Sciatic nerve (tissue), 2 donors: ENCODE data around the gene CTU1. TPM values are rescaled to one million over a fixed set of nuclear protein-coding genes. Genes with fewer than 3 reads are reported as not detected.

Source experiments
- ATAC-seq: fragments of 200-7000 bp; cut with Tn5 transposase; one replicate; pipeline ENCODE4 v1.9.1; 2020; ENCODE audit warnings: mild to moderate bottlenecking, moderate library complexity
- DNase-seq: peaks from one replicate; pipeline ENCODE4 v3.0.0-alpha.2; 2020; ENCODE audit warnings: low spot score
- intact Hi-C: fragments of 100-400 bp; cut with DNase I; formaldehyde crosslinking; loops from one replicate; pipeline ENCODE4 v1.14.2; 2022
- total RNA-seq: library from RNA; stranded (reverse); fragmentation: NEBNext Ultra II Directional; extraction: Animal tissue kit (Norgen Biotek cat#: 25700); gene quantifications from one replicate; pipeline ENCODE4 v1.2.1, GENCODE V29; 2021
- donor health status: DM: no; HTN: no; CAD: no.
- donor health status: DM: no; HTN: no; CAD: no.

CTU1 gene
- total RNA-seq, 1 donor from 2014 or later = 6.1 TPM

DNA sequence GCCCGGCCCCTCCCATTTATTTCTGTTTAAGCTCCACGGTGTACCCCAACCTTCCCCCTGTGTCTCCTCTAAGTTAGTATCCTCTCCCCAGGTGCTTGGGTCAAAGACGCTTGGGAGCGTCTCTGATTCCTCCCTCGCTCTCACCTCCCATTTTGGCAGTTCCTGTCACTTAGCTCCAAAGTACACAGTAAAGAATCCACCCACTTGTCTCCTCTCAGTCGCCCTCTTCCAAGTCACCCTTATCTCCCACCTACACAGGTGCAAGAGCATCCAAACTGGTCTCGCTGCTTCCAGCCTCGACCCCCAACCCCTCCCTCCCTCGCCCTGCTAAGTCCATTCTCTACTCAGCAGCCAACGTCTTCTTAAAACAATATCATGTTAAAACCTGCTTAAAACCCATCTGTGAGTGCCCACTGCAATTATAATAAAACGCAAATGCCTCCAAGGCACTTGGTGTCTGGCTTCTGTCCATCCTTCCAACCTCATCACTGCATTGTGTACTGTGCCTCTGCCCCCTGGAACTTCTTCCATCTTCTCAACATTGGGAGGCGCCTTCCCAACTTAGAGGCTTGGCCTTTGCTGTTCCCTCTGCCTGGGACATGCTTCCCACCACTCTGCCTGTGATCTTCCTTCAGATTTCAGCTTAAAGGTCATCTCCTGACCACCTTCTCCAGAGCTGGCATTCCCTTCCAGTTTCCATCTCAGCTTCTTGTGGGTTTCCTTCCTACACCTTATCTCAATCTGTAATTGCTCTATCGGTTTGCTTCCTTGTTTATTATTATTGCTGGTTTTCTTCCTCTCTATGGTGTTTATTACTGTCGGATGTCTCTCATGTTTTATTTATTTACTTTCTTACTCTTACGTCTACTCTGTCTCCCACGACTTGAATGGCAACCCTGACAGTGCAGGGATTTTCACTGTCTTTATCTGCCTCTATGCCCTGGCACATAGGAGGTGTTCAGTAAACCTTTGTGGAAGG is 16.0 kb downstream of the CTU1 start:
- ATAC-seq = no peak
- intact Hi-C loops = no loop called here

DNA sequence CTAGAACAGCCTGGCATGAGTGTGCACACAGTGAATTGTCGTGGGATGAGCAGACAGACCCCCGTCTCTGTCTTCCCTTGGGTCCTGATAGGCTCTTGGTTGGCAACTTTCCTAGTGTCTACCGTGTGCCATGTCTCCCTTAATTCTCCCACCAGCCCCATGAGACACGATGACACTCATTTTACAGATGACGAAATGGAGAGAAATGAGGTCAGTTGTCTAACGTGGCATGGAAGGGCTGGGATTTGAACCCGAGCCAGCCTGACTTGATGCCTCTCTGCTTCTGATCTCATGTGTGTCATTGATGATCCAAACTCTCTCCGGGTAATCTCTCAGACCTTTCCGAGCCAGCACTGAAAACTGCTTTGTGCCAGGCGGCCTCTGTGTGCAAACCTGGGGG is 17.1 kb downstream of the CTU1 start:
- ATAC-seq = no peak
- intact Hi-C loops = no loop called here
- DNase-seq = no peak

More for the DNA sequence above, 16.0 kb downstream of the CTU1 start:
- no peak for DNase-seq

DNA sequence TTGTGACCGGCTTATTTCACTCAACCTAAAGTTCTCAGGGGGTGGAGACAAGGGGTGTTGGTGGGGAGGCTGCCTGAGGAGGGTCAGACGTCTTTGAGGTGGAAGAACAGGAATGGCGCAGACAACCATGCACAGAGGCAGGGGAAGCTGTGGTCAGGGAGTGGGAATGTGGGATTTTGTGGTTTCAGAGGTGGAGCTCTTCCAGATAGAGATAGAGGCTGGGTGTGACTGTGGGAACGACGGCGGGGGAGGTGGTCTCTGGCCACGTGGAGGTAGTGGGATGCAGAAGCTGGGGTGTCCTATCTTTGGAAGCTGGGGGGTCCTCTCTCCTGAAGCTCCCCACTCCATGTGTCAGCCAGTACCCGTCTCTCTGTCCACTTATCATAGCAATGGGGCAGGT is 17.7 kb downstream of the CTU1 start:
- intact Hi-C loops = no loop called here
- ATAC-seq (no peak), DNase-seq (no peak)

DNA sequence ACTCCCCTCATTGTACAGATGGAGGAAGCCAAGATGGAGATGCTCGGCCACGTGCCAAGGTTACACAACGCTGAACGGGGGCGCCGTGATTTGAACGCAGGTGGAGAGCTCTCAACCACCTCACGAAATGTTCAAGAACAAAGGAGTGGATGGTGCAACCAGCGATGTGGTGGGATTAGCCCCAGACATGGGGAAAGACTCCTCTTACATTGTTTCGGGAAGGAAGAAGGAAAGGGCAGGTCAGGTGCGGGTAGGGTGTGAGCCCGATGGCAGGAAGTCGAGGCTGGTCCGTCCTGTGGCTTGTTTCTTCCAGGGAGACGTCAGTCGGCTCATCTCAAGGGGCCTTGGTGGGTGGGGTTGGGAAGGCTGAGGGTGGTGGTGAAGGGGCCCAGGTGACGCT is 18.4 kb downstream of the CTU1 start:
- intact Hi-C loops = no loop called here
- DNase-seq (no peak), ATAC-seq (no peak)

DNA sequence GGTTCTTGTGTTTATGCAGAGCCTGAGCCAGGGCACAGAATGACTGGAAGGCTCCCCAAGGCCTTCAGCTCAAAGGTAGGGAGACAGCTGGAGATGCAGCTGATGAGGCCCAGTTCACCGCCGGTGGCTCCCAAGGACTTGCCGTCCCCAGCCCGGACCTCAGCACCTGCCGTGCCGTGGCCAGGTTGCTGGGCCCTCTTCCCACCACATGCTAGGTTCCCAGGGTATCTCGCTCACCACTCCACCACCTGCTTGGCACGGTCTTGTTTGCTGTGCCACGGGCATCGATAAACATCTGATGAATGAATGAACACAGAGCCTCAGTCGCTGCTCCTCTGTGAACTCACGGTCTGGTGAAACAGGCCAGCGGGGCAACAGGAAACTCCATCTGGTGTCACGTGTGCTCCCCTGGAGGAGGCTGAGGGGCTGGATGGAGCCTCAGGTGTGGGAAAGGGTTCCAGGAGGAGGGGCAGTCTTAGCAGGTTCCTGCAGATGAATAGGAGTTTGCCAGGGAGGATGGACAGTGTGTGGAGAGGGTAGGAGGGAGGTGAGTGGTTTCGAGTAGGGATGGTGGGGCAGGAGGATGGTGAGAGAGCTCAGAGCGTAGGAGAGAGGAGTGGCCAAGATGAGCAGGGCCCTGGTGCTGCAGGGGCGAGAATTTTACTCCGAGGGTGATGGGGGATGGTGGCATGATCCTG is 21.9 kb downstream of the CTU1 start:
- ATAC-seq (no peak), DNase-seq (peak; percentile 19)
- intact Hi-C loops = no loop called here

DNA sequence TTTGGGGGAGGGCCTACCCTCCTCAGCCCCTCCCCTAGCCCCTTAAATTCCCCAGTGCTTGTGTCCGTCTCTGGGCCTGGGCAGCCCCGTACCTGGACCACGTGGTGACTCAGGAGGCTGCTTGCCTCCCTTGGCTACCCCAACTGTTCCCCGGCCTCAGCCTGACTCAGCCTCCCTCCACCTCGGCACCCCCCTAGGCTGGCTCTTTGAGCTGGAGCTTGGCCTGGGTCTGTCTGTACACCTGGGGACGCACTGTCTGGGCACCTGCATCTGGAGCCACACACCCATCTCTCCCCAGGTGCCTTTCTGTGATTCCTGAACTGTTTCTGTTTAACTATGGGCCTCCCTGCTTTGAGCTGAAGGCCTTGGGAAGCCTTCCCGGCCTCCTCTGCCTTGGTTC is 23.7 kb downstream of the CTU1 start:
- intact Hi-C loops = no loop called here

DNA sequence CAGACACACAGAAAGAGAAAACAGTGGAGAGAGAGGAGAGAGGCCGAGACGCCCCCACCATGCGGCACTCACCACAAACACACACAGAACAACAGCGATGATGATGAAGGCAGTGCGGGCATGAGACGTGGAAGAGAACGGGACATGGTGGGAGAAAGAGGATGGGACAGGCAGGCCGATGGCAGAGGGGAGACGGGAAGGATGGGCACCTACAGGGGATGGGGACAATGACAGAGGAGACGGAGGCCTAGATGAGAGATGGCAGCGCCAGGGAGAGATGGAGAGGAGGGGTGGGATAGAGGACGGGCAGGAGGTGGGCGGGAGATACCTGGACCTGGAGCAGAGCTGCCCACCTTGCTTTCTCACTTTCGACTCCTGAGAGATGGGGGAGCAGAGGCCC is 24.4 kb downstream of the CTU1 start:
- ATAC-seq (no peak), DNase-seq (peak; percentile 40)
- intact Hi-C loops = no loop called here

More for the DNA sequence above, 23.7 kb downstream of the CTU1 start:
- no peak for ATAC-seq
- DNase-seq = peak; percentile 34

DNA sequence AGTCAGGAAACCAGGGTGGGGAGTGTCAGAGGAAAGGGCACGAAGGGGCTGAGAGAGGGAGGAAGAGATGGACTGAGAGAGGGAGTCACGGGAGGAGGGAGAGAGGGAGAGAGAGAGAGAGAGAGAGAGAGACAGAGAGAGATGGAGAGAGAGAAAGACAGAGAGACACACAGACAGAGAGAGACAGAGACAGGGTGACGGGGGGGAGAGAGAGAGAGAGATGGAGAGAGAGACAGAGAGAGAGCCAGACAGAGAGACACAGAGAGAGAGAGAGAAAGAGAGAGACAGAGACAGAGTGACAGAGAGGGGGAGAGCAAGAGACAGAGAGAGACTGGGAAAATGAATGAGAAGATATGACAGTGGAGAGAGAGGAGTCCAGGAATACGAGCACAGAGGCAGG is 25.0 kb downstream of the CTU1 start:
- intact Hi-C loops = no loop called here
- DNase-seq = no peak
- no peak for ATAC-seq

DNA sequence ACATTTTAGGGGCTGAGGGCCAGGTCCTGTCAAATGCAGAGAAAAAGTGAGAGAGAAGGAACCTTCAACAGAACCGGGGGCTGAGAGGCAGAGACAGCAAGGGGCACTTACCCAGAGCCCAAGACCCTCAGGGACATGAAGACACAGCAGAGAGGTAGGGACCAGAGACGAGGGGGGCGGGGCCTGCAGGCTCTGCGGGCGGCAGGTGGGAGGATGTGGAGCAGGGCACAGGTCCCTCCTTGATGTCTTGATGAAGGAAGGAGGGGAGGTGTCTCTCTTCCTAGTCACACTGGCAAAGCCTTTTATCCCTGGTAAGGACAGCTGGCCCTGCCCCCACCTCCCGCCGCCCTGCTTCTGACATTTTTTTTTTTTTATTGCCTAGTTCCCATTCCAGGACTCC is 25.6 kb downstream of the CTU1 start, which contains the start of gene KLK14:
TSS of gene KLK14 (minus strand) at position 277 of the 400 bp plus-strand sequence. CDS start at position 4, 273 bp downstream.
- ATAC-seq (no peak), DNase-seq (peak; percentile 35)
- intact Hi-C loops = no loop called here

DNA sequence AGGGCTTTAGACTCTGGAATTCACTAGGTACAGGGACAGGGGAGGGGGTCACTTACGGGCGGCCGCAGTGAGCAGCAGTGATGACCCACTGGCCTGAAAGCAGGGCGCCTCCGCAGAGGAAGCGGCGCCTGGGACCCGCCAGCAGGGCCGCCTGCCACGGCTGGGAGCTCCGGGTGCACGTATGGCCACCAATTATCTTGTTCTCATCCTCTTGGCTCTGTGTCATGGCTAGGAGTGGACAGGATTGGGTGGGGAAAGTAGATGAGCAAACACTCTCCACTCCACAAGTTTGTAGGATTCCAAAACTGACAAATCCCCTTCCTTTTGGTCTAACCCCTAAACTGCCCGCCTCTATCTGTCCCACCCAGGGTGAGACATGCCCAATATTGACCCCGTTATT is 26.7 kb downstream of the CTU1 start:
- DNase-seq = no peak
- intact Hi-C loops = no loop called here
- no peak for ATAC-seq

DNA sequence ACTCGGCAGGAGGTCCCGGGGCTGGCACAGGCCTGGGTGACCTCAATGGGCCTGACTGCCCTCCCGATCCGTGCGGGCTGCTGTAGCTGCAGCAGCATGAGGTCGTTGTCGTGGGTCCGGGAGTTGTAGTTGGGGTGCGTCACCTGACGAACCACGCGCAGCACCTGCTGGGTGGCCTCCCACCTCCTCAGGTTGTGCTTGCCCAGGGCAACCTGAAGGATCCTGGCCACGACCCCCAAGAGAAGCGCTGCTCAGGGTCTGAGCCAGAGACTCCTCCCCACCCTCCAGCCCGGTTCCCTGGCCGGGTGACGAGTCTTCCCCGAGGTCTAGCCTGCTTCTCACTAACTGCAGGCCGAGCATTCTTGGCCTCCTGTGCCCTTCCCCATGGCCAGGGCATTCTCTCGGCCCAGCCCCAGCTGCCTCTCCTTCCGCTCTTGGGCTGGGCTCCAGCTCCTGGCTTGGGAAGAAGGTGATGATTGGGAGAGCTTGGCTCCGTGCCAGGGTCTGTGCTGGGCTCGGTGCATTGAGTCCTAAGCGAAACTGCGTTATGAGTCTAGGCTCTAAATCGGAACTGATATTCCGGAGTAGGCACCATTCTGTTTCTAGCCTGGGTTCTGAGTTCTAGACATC is 28.6 kb downstream of the CTU1 start:
- DNase-seq = peak; percentile 72
- peak; percentile 73 for ATAC-seq
- intact Hi-C loops = no loop called here

DNA sequence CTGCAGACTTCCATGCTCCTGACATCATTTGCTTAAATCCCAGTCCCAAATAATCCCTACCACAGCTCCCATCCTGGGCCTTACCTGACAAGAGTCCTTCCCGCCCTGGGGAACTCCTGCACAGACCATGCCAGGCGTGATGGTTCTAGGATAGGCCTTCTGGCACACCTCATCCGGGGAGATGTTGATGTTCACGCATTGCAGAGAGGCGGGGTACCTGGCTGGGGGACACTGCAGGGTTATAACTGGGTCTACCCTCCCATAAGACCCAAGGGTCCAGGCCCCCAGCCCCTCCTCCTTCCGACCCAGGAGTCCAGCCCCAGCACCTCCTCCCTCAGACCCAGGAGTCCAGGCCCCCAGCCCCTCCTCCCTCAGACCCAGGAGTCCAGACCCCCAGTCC is 29.5 kb downstream of the CTU1 start:
- DNase-seq (no peak), ATAC-seq (no peak)
- intact Hi-C loops = no loop called here

DNA sequence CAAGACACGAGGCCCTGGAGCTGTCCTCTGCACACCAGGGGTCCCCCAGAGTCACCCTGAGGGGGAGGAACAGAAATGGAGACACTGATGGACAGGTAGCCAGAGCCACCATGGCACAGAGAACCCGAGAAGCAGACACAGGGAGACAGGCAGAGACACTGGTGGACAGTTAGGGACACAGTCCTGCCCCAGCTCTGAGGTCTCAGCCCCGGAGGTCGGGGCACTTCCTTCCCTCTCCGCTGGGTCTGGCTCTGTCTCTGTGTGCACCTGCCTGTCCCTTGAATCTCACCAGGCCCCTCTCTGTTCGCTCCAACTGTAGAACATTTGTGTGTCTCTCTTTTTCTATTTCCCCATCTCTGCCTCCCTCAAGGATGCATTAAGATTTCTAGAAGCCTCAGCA is 30.1 kb downstream of the CTU1 start:
- ATAC-seq (no peak), DNase-seq (no peak)
- intact Hi-C loops = no loop called here

DNA sequence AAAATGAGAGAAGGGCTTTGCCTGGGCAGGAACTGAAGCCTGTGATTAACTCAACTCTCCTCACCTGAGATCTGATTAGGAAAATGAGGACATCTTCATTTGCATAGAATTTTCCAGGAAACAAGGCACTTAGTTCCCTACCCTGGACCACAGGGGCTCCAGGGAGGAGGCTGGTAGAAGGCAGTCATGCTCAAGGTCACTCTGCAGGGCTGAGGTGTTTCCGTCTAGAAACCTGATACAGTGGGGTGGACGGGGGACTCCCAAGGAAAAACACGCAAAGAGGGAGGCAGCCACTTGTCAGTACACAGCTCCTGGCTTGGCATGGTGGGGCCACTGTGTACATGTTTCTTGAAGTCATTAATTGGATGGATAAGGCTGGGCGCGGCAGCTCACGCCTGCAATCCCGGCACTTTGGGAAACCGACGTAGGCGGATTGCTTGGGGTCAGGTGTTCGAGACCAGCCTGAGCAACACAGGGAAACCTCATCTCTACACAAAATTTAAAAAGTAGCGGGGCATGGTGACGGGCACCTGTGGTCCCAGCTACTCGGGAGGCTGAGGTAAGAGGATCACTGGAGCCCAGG is 31.5 kb downstream of the CTU1 start:
- ATAC-seq = no peak
- intact Hi-C loops = no loop called here
- no peak for DNase-seq

DNA sequence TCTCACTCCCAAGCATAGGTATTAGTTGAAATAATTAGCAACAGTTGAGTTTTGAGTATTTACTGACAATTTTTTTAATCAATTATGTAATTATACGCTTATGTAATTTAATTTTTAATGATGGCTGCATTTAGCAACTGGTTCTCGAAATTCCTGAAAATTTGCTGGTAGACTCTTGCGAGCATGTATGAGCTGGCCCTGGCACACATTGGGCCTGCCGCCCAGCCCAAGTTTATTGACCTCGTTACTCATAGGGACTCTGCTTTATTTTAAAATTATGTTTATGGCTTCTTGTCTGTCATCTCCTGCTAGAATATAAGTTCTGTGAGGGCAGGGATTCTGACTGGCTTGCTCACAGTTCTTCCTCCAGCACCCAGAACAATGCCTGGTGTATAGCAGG is 32.2 kb downstream of the CTU1 start:
- DNase-seq (no peak), ATAC-seq (no peak)
- intact Hi-C loops = no loop called here

DNA sequence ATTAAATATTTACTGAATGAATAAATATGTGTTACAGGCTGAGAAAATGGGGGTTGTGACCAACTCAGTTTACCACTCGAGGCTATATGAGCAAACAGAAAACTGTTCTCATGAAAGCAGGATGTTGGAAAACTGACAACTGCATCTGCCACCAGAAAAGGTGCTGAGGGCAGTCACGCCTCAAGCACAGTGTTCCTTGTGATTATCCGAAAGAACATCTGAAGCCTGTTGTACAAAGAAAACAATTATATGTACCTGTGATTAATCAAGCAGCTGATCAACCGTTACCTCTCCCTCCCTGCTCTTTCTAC is 37.2 kb downstream of the CTU1 start:
- intact Hi-C loops = no loop called here
- ATAC-seq (no peak), DNase-seq (no peak)

DNA sequence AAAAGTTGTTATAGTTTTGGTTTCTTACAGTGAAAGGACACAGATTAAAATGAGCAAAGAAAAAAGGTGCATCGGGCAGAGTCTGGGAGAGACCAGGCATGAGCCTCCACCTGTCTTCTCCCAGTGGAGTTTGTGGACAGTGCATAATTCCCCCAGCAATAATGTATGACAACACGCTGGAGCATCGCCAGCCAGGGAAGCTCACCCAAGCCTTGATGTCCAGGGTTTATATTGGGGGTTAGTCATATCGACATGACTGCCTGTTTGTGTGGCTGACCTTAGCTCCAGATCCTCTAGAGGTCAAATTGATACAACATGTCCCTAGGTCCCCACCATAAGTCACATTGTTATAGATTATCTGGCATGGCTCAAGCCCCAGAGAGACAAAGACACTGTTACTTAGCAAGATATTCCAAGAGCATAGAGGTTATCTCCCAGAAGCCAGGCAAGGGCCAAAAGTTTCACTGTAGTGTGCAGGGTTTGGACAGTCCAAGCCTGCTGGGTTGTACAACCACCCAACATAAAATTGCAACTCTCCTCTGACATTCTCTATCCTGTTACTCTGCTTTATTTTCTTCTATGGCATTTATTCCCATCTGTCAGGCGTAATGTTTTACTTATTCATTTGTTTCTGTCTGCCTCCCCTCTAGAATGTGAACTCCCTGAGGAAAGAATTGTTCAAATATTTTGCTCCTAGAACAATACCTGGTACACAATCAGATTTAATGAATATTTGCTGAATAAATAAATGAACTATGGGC is 37.7 kb downstream of the CTU1 start:
- ATAC-seq (no peak), DNase-seq (no peak)
- intact Hi-C loops = no loop called here

DNA sequence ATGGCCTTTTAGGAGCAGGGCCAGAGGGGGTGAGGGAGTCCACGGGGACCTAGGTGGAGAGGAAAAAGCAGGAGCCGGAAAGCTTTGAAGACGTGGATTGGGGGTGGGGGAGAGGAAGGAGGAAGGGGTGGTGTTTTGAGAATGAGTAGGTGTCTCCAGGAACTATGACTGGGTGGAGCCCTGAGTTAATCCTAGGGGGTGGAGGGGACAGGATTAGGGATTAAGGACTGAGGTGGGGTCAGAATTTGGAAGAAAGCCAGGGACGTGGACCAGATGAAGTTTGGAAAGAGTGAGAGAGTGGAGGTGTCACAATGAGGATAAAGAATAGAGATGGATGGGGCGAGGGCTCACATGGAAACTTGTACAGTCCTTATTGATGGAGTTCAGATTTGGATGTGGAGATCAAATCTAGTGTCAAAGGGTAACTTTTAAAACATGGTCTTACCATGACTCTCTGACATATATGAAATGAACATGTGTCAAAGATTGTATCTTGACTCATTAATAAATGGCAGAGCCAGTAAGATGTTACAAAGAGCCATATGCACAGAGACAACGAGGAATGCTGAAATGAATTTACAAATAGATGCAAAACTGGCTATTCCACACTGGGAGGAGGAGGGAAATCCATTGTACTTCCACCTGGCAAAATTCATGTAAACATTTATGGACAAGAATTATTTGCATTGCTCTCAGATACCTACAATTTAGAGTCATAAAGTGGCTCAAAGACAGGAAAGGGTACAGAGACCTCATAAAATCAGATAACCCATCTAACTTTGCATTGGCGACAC is 41.6 kb downstream of the CTU1 start:
- ATAC-seq = no peak
- DNase-seq = no peak
- intact Hi-C loops = no loop called here
